Measurements from ENCODE around the gene ETFA. TPM values are rescaled to one million over a fixed set of nuclear protein-coding genes. Genes with fewer than 3 reads are reported as not detected.

ETFA gene
- total RNA-seq, 2 experiments from 2014 or later, result 166 to 168 TPM

GRCh38 chr15:76196269-76197231, 114.7 kb downstream of the ETFA start:
- Mint-ChIP-seq H3K4me1 (no peaks in the 10 kb centered on the region), H3K36me3 (no peaks in the 10 kb centered on the region)

DNA sequence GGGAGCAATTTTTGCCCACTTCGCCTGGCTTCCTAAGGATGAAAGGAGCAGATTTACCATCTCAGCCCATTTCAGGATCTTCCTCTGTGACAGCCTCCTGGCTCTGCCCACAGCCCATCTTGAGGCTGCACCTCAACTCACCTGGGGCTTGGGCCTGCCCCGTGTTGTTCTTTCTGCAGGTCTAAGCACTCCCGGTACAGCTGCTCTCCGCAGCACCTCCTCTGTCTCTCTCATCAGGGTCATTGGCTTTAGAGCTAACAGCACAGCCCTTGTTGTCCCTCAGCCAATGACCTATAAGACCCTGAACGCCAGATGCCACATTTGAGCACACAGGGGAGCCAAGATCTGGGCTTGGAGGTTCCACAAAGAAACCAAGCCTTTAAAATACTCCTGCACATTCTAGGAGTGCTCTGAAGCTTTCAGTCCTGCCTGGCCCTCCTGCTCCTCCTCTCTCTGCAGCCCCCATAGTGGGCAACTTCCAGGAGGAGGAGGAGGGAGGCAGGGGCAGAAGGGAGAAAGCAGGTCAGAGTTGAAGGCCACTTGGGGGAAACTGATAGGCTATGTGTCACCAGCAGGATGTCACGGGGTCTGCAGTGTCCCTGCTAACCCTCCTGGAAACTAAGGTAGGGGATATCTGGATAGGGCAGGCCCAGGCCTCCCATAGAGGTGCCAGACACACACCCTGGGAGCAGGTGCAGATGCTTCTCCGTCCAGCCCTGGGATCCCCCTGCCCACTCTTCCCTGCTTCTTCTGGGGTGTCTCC, 115.6 kb downstream of the ETFA start:
- peaks cover 17% of the 10 kb centered on the region for H3K27me3 Mint-ChIP-seq
- H3K4me3 Mint-ChIP-seq, result no peak overlapping the region
- H3K27ac Mint-ChIP-seq, result no peak overlapping the region
- H3K36me3 Mint-ChIP-seq, result no peaks in the 10 kb centered on the region
- peaks cover 6% of the 10 kb centered on the region for H3K4me1 Mint-ChIP-seq
- DNase-seq, result no peak
- no peaks in the 10 kb centered on the region for H3K9me3 Mint-ChIP-seq

More at GRCh38 chr15:76196269-76197231, 114.7 kb downstream of the ETFA start:
- Mint-ChIP-seq H3K27ac (no peak overlapping the region), H3K27me3 (peaks cover 9% of the 10 kb centered on the region), H3K4me3 (no peak overlapping the region), H3K9me3 (no peaks in the 10 kb centered on the region)
- no peak for DNase-seq

GRCh38 chr15:76193934-76194333, 117.3 kb downstream of the ETFA start:
- H3K27ac Mint-ChIP-seq, result no peak overlapping the region
- H3K27me3 Mint-ChIP-seq, result peaks cover 33% of the 10 kb centered on the region
- peaks cover 13% of the 10 kb centered on the region for H3K4me1 Mint-ChIP-seq
- no peaks in the 10 kb centered on the region for H3K9me3 Mint-ChIP-seq
- H3K4me3 Mint-ChIP-seq, result no peak overlapping the region
- no peak for DNase-seq
- no peaks in the 10 kb centered on the region for H3K36me3 Mint-ChIP-seq

DNA sequence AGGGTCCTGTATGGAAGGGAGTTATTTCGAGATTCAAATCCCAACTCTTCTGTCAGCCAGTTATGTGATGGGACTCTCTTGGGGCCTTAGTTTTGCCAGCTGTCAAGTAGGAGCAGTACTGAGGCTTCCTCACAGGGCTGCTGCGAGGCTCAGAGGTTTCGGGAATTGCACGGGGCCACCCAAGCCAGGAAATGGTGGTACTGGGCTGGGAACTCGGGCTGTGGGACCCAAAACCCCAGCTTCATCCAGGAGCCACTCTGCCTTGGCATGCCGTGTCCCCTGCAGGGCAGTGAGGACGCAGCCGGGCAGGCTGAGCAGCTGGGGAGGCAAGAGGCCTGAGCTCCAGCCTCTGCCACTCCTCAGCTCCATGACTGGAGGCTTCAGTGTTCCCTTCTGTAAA, 118.6 kb downstream of the ETFA start:
- no peak overlapping the region for H3K27ac Mint-ChIP-seq

GRCh38 chr15:76191539-76192244, 119.6 kb downstream of the ETFA start:
- Mint-ChIP-seq H3K4me3 (no peak overlapping the region), H3K27me3 (peaks cover 47% of the 10 kb centered on the region)

More for the DNA sequence above, 118.6 kb downstream of the ETFA start:
- DNase-seq, result no peak
- Mint-ChIP-seq H3K27me3 (peaks cover 44% of the 10 kb centered on the region), H3K4me1 (peaks cover 13% of the 10 kb centered on the region), H3K9me3 (no peaks in the 10 kb centered on the region), H3K4me3 (no peak overlapping the region), H3K36me3 (no peaks in the 10 kb centered on the region)

DNA sequence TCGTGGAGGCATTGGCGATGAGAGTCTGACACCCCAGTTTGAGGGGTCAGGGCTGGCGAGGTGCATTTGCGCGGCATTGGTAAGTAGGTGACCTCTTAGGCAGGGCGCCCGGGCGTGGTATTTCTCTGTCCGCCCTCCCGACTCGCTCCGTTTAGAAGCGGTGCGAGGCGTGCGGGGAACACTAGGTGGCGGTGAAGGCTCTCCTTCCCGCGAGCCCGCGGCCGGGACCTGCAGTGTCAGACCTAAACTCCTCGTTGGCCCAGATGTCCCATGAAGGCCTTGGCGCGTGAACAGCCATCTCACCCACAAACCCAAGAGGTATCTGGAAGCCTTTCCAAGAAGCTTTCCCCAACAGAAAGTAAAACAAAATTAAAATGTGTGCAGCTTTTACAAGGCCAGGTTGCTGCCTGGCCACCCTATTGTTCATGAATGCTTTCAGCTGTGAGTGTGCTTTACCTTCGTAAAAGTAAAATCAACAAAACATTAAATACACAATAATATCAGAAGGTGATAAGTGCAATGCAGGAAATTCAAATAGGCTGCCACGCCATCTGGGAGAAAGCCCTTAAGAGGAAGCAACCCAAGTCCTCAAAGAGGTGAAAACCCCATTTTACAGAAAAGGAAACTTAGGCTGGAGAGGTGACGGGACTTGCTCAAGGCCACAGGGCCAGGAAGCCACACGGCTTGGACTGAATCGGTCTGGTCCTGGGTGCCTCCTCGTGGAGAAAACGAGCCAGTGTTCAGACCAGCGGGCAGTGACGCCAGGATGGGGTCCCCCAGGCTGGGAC, 120.3 kb downstream of the ETFA start:
- Mint-ChIP-seq H3K4me3 (no peak overlapping the region), H3K27ac (no peak overlapping the region), H3K9me3 (no peaks in the 10 kb centered on the region), H3K27me3 (peaks cover 52% of the 10 kb centered on the region), H3K36me3 (no peaks in the 10 kb centered on the region), H3K4me1 (peaks cover 13% of the 10 kb centered on the region)
- DNase-seq, result peak; percentile 77

More at GRCh38 chr15:76191539-76192244, 119.6 kb downstream of the ETFA start:
- Mint-ChIP-seq H3K27ac (no peak overlapping the region), H3K9me3 (no peaks in the 10 kb centered on the region), H3K36me3 (no peaks in the 10 kb centered on the region), H3K4me1 (peaks cover 13% of the 10 kb centered on the region)
- DNase-seq, result peak; percentile 31

- no peaks in the 10 kb centered on the region for H3K36me3 Mint-ChIP-seq
- no peaks in the 10 kb centered on the region for H3K9me3 Mint-ChIP-seq
- H3K27me3 Mint-ChIP-seq, result peaks cover 59% of the 10 kb centered on the region
- DNase-seq, result no peak
- H3K4me1 Mint-ChIP-seq, result peaks cover 13% of the 10 kb centered on the region
- H3K27ac Mint-ChIP-seq, result no peak overlapping the region
- no peak overlapping the region for H3K4me3 Mint-ChIP-seq
Measured at GRCh38 chr15:76190070-76190564, 121.2 kb downstream of the ETFA start.

DNA sequence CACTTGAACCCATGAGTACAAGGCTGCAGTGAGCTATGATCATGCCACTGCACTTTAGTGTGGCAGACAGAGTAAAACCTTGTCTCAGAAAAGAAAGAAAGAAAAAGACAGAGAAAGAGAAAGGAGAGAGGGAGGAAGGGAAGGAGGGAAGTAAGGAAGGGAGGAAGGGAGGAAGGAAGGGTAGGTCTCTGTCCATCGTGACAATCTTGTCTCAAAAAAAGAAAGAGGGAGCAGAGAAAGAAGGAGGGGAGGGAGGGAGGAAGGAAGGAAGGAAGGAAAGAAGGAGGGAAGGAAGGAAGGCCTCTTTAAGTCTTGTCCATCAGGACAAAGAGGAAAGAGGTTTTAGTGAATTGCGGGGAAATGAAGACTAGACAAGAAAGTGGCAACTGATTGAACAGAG, 122.2 kb downstream of the ETFA start:
- H3K36me3 Mint-ChIP-seq, result no peaks in the 10 kb centered on the region
- no peak for DNase-seq
- H3K27me3 Mint-ChIP-seq, result peaks cover 69% of the 10 kb centered on the region
- H3K4me1 Mint-ChIP-seq, result peaks cover 13% of the 10 kb centered on the region
- no peak overlapping the region for H3K27ac Mint-ChIP-seq
- no peak overlapping the region for H3K4me3 Mint-ChIP-seq
- H3K9me3 Mint-ChIP-seq, result no peaks in the 10 kb centered on the region

GRCh38 chr15:76187163-76187562, 124.1 kb downstream of the ETFA start:
- Mint-ChIP-seq H3K27ac (no peak overlapping the region), H3K36me3 (no peaks in the 10 kb centered on the region), H3K27me3 (peaks cover 69% of the 10 kb centered on the region), H3K4me3 (no peak overlapping the region), H3K9me3 (no peaks in the 10 kb centered on the region), H3K4me1 (peaks cover 13% of the 10 kb centered on the region)
- no peak for DNase-seq

- H3K27me3 Mint-ChIP-seq, result peaks cover 70% of the 10 kb centered on the region
- H3K4me3 Mint-ChIP-seq, result no peak overlapping the region
- H3K27ac Mint-ChIP-seq, result no peak overlapping the region
- H3K36me3 Mint-ChIP-seq, result no peaks in the 10 kb centered on the region
- peaks cover 9% of the 10 kb centered on the region for H3K4me1 Mint-ChIP-seq
- H3K9me3 Mint-ChIP-seq, result no peaks in the 10 kb centered on the region
- DNase-seq, result no peak
Measured at GRCh38 chr15:76185716-76186115, 125.6 kb downstream of the ETFA start.

DNA sequence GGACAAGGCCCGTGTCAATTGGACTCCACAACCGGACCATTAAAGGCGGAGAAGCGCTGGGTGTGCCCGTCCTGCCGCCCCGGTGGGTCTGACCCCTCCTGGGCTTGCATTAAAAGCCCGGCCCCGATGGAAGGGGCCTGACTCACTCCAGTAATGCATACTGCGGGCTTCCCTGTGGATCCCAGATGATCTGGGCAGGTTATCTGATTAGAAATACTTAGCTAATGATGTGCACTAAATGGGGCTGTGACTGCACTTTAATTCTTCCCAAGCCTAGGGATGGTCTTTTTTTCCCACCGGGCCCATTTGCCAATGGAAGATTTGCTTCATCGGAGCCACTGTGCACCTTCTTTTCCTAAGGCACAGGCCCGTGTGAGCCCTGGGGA, 126.6 kb downstream of the ETFA start:
- Mint-ChIP-seq H3K27me3 (peaks cover 60% of the 10 kb centered on the region), H3K4me1 (peaks cover 1% of the 10 kb centered on the region), H3K36me3 (no peaks in the 10 kb centered on the region), H3K27ac (no peak overlapping the region), H3K4me3 (no peak overlapping the region), H3K9me3 (no peaks in the 10 kb centered on the region)
- no peak for DNase-seq

DNA sequence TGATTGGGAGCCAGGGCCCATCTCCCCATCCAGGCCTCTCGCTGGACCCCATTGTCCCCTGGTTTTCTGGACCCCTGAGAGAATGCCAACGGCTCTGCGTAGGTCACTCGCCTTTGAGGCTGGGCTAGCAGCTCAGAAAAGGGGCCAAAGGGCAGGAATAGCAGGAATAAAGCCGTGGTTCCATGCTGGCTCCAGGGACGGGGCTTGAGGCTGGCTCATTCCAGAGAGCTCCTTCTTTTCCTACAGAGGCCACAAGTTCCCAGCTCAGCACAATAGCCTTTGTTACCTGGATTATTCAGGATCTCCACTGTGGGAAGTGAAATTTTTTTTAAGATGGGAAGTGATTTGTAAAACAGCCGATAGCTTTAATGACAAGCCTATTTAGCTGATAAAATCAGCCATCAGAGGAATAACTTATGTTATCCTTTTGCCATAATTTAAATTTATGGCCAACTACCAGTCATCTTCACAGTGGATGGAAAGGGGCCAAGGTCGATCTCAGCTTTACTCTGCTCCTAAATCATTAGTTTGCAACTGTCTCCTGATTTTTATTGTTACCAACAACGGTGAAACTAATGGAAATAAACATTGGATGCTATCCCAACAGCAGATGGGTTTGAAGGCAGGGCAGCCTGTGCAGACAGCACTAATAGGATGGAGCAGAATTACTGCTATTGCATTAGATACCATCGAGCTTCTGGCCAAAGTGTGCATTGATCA, 127.2 kb downstream of the ETFA start:
- Mint-ChIP-seq H3K36me3 (no peaks in the 10 kb centered on the region), H3K4me1 (peaks cover 1% of the 10 kb centered on the region), H3K9me3 (no peaks in the 10 kb centered on the region), H3K4me3 (no peak overlapping the region), H3K27me3 (peaks cover 55% of the 10 kb centered on the region), H3K27ac (no peak overlapping the region)
- no peak for DNase-seq

GRCh38 chr15:76181705-76182107, 129.6 kb downstream of the ETFA start:
- Mint-ChIP-seq H3K27ac (no peak overlapping the region), H3K27me3 (peaks cover 57% of the 10 kb centered on the region), H3K4me1 (peaks cover 1% of the 10 kb centered on the region), H3K9me3 (no peaks in the 10 kb centered on the region), H3K4me3 (no peak overlapping the region), H3K36me3 (no peaks in the 10 kb centered on the region)
- peak; percentile 12 for DNase-seq

DNA sequence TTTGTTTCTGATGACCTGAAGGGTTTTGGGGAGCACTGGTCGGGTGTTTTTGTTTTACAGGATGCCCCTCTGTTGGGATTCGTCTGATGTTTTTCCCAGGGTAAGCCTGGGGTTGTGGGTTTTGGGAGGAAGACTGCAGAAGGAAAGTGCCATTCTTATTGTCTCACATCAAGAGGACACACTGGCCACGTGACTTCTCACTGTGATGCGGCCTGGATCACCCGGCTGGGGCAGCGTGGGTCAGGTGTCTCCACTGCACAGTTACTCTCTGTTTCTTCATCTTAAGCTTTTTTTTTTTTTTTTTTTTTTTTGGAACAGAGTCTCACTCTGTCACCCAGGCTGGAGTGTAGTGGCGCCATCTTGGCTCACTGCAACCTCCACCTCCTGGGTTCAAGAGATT, 130.9 kb downstream of the ETFA start:
- H3K36me3 Mint-ChIP-seq, result no peaks in the 10 kb centered on the region
- H3K4me1 Mint-ChIP-seq, result peaks cover 1% of the 10 kb centered on the region
- no peak overlapping the region for H3K4me3 Mint-ChIP-seq
- H3K27me3 Mint-ChIP-seq, result peaks cover 47% of the 10 kb centered on the region
- no peaks in the 10 kb centered on the region for H3K9me3 Mint-ChIP-seq
- H3K27ac Mint-ChIP-seq, result no peak overlapping the region
- no peak for DNase-seq

Data from activated naive CD8-positive, alpha-beta T cell treated with anti-CD3 and anti-CD28 coated beads for 36 hours (primary cell).